WTC11 (cell line): ENCODE measurements around the gene GPC6. TPM values are rescaled to one million over a fixed set of nuclear protein-coding genes. Genes with fewer than 3 reads are reported as not detected.

Source experiments
- ATAC-seq: fragments of 200-7000 bp; cut with Tn5 transposase; 2 replicates; pipeline ENCODE4 v1.10.0; 2021; ENCODE audit warnings: mild to moderate bottlenecking, moderate library complexity
- CTCF ChIA-PET: fragments of 300-600 bp; sonication (Branson Sonifier 250); formaldehyde crosslinking; loops from one replicate; lab custom pipeline; 2021; ENCODE audit warnings: antibody characterized with exemption; lab: Charles Lee
- POLR2A ChIA-PET: fragments of 350-600 bp; sonication (Branson Sonifier 250); formaldehyde crosslinking; loops from one replicate; lab custom pipeline; 2021; ENCODE audit warnings: antibody characterized with exemption; lab: Charles Lee
- DNase-seq: peaks from one replicate; pipeline ENCODE4 v3.0.0; 2021; ENCODE audit warnings: low spot score
- H3K27ac Mint-ChIP-seq: 2 replicates; pipeline ENCODE4 v1.8.0; 2021; ENCODE audit warnings: mixed read lengths
- H3K27me3 Mint-ChIP-seq: 2 replicates; pipeline ENCODE4 v1.8.0; 2021; ENCODE audit warnings: low read depth, mild to moderate bottlenecking, moderate library complexity, mixed read lengths
- H3K36me3 Mint-ChIP-seq: 2 replicates; pipeline ENCODE4 v1.8.0; 2021; ENCODE audit warnings: mixed read lengths
- H3K4me1 Mint-ChIP-seq: 2 replicates; pipeline ENCODE4 v1.8.0; 2022; ENCODE audit warnings: mixed read lengths
- H3K4me3 Mint-ChIP-seq: 2 replicates; pipeline ENCODE4 v1.8.0; 2021; ENCODE audit warnings: mild to moderate bottlenecking, moderate library complexity, mixed read lengths
- H3K9me3 Mint-ChIP-seq: 2 replicates; pipeline ENCODE4 v1.8.0; 2021; ENCODE audit warnings: mixed read lengths
- CREM ChIP-seq: sonication (generic); formaldehyde crosslinking; IDR thresholded peaks from 2 replicates; pipeline ENCODE4 v1.8.1; 2022; ENCODE audit warnings: mild to moderate bottlenecking, missing genetic modification reagents, moderate library complexity
- E2F1 ChIP-seq: sonication (generic); formaldehyde crosslinking; IDR thresholded peaks from 2 replicates; pipeline ENCODE4 v1.8.0; 2022; ENCODE audit warnings: mild to moderate bottlenecking, missing genetic modification reagents
- E2F4 ChIP-seq: sonication (generic); formaldehyde crosslinking; IDR thresholded peaks from 2 replicates; pipeline ENCODE4 v1.8.1; 2022; ENCODE audit warnings: low read depth, mild to moderate bottlenecking, moderate library complexity, missing genetic modification reagents, borderline replicate concordance
- ELF4 ChIP-seq: sonication (generic); formaldehyde crosslinking; IDR thresholded peaks from 2 replicates; pipeline ENCODE4 v1.8.1; 2022; ENCODE audit warnings: low read depth, mild to moderate bottlenecking, moderate library complexity, missing genetic modification reagents
- GRHL2 ChIP-seq: fragments of 250-450 bp; sonication (Bioruptor Pico); IDR thresholded peaks from 2 replicates; pipeline ENCODE4 v1.8.0; 2022; ENCODE audit warnings: mild to moderate bottlenecking, moderate library complexity; ENCODE audit not compliant: insufficient replicate concordance, severe bottlenecking
- JUN ChIP-seq: sonication (generic); formaldehyde crosslinking; IDR thresholded peaks from 2 replicates; pipeline ENCODE4 v1.8.0; 2023; ENCODE audit warnings: mild to moderate bottlenecking, missing genetic modification reagents
- KAT7 ChIP-seq: sonication (generic); formaldehyde crosslinking; IDR thresholded peaks from 2 replicates; pipeline ENCODE4 v1.8.1; 2023; ENCODE audit warnings: missing genetic modification reagents, mild to moderate bottlenecking, borderline replicate concordance
- MYBL2 ChIP-seq: sonication (generic); formaldehyde crosslinking; IDR thresholded peaks from 2 replicates; pipeline ENCODE4 v1.8.1; 2023; ENCODE audit warnings: mild to moderate bottlenecking, moderate library complexity, missing genetic modification reagents
- PREB ChIP-seq: sonication (generic); formaldehyde crosslinking; IDR thresholded peaks from 2 replicates; pipeline ENCODE4 v1.8.1; 2022; ENCODE audit warnings: mild to moderate bottlenecking, missing genetic modification reagents, moderate library complexity, borderline replicate concordance
- RELA ChIP-seq: sonication (generic); formaldehyde crosslinking; IDR thresholded peaks from 2 replicates; pipeline ENCODE4 v1.8.1; 2022; ENCODE audit warnings: missing genetic modification reagents, mild to moderate bottlenecking, borderline replicate concordance
- ZBTB21 ChIP-seq: sonication (generic); formaldehyde crosslinking; IDR thresholded peaks from 2 replicates; pipeline ENCODE4 v1.8.1; 2023; ENCODE audit warnings: mild to moderate bottlenecking, missing genetic modification reagents, borderline replicate concordance
- ZNF121 ChIP-seq: sonication (generic); formaldehyde crosslinking; IDR thresholded peaks from 2 replicates; pipeline ENCODE4 v1.8.0; 2023; ENCODE audit warnings: missing genetic modification reagents
- ZNF263 ChIP-seq: sonication (generic); formaldehyde crosslinking; IDR thresholded peaks from 2 replicates; pipeline ENCODE4 v1.8.1; 2022; ENCODE audit warnings: low read depth, mild to moderate bottlenecking, moderate library complexity, missing genetic modification reagents
- ZNF317 ChIP-seq: sonication (generic); formaldehyde crosslinking; IDR thresholded peaks from 2 replicates; pipeline ENCODE4 v1.8.1; 2023; ENCODE audit warnings: low read depth, mild to moderate bottlenecking, moderate library complexity, missing genetic modification reagents, borderline replicate concordance
- ZNF423 ChIP-seq: fragments of 250-450 bp; sonication (Bioruptor Pico); IDR thresholded peaks from 2 replicates; pipeline ENCODE4 v2.1.2; 2022; ENCODE audit warnings: mild to moderate bottlenecking, moderate library complexity
- total RNA-seq: library from RNA; stranded (reverse); gene quantifications from 3 replicates; pipeline ENCODE4 v1.2.3, GENCODE V29; 2021
- TF ChIP-seq, protein P1 (sequence below): sonication (generic); formaldehyde crosslinking; IDR thresholded peaks from 2 replicates; pipeline ENCODE4 v1.8.0; 2022; ENCODE audit warnings: missing genetic modification reagents
- TF ChIP-seq, protein P2 (sequence below): sonication (generic); formaldehyde crosslinking; IDR thresholded peaks from 2 replicates; pipeline ENCODE4 v1.8.1; 2023; ENCODE audit warnings: mild to moderate bottlenecking, missing genetic modification reagents, borderline replicate concordance
- TF ChIP-seq, protein P3 (sequence below): sonication (generic); formaldehyde crosslinking; IDR thresholded peaks from 2 replicates; pipeline ENCODE4 v1.8.1; 2023; ENCODE audit warnings: mild to moderate bottlenecking, moderate library complexity, missing genetic modification reagents

Gene GPC6
- total RNA-seq, 1 experiment from 2014 or later = 19.5 TPM

DNA sequence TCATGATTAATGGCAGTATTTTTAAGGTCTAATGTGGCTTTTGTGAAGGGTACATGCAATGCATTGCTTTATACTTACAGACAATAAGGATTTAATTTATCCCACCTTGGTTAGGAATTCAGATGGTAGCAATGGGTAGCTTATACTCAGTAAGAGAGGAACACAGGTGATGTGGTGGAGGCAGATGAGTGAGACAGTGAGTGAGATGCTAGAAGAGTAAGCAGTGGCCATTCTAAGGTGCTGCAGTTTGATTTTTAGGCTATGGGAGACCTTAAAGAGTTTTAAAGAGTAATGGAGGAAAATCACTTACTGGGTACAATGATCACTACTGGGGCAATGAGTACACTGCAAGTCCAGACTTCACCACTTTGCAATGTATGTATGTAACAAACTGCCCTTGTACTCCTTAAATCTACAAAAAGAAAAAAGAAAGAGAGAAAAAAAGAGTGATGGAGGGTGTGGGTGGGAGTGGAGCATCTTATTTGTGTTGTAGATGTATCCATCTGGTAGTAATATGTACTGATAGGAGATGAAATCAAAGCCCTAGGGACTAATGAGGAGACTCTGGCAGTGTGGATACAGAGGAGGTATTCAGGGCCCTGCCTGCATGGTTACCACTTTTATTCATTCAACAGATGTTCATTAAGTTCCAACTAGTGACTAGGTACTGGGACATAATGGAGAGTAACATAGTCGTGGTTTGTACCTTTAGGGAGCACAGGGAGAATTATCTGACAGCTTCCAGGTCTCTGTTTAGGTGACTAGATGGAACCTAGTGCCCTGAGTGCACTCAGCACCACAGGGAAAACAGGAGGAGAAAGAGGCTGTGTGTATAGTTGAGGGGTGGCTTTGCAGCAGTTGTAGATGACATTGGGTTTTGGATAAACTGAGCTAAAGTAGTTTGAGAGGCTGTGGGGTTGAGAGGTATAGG lies 99.0 kb downstream of the GPC6 start:
- peaks cover 9% of the 10 kb centered on the region for H3K9me3 Mint-ChIP-seq
- POLR2A ChIA-PET = no interaction called here
- no peak overlapping the region for H3K4me3 Mint-ChIP-seq
- no peaks in the 10 kb centered on the region for H3K27me3 Mint-ChIP-seq
- peaks cover 46% of the 10 kb centered on the region for H3K4me1 Mint-ChIP-seq
- CTCF ChIA-PET = no interaction called here
- H3K36me3 Mint-ChIP-seq = no peaks in the 10 kb centered on the region
- DNase-seq (no peak), ATAC-seq (peak; percentile 61)
- no peak for TF ChIP-seq ZNF317 (CRISPR knock-in tag)
- TF ChIP-seq GRHL2 (CRISPR knock-in tag) = no peak
- TF ChIP-seq KAT7 (CRISPR knock-in tag) = no peak
- no peak for TF ChIP-seq RELA (CRISPR knock-in tag)
- TF ChIP-seq E2F1 = no peak
- no peak for TF ChIP-seq ELF4
- TF ChIP-seq, protein P1, sequence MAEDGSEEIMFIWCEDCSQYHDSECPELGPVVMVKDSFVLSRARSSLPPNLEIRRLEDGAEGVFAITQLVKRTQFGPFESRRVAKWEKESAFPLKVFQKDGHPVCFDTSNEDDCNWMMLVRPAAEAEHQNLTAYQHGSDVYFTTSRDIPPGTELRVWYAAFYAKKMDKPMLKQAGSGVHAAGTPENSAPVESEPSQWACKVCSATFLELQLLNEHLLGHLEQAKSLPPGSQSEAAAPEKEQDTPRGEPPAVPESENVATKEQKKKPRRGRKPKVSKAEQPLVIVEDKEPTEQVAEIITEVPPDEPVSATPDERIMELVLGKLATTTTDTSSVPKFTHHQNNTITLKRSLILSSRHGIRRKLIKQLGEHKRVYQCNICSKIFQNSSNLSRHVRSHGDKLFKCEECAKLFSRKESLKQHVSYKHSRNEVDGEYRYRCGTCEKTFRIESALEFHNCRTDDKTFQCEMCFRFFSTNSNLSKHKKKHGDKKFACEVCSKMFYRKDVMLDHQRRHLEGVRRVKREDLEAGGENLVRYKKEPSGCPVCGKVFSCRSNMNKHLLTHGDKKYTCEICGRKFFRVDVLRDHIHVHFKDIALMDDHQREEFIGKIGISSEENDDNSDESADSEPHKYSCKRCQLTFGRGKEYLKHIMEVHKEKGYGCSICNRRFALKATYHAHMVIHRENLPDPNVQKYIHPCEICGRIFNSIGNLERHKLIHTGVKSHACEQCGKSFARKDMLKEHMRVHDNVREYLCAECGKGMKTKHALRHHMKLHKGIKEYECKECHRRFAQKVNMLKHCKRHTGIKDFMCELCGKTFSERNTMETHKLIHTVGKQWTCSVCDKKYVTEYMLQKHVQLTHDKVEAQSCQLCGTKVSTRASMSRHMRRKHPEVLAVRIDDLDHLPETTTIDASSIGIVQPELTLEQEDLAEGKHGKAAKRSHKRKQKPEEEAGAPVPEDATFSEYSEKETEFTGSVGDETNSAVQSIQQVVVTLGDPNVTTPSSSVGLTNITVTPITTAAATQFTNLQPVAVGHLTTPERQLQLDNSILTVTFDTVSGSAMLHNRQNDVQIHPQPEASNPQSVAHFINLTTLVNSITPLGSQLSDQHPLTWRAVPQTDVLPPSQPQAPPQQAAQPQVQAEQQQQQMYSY (CRISPR knock-in tag) = no peak
- no peak for TF ChIP-seq ZNF121 (CRISPR knock-in tag)
- no peak for TF ChIP-seq CREM (CRISPR knock-in tag)
- no peak for TF ChIP-seq E2F4
- no peak for TF ChIP-seq MYBL2 (CRISPR knock-in tag)
- TF ChIP-seq, protein P2, sequence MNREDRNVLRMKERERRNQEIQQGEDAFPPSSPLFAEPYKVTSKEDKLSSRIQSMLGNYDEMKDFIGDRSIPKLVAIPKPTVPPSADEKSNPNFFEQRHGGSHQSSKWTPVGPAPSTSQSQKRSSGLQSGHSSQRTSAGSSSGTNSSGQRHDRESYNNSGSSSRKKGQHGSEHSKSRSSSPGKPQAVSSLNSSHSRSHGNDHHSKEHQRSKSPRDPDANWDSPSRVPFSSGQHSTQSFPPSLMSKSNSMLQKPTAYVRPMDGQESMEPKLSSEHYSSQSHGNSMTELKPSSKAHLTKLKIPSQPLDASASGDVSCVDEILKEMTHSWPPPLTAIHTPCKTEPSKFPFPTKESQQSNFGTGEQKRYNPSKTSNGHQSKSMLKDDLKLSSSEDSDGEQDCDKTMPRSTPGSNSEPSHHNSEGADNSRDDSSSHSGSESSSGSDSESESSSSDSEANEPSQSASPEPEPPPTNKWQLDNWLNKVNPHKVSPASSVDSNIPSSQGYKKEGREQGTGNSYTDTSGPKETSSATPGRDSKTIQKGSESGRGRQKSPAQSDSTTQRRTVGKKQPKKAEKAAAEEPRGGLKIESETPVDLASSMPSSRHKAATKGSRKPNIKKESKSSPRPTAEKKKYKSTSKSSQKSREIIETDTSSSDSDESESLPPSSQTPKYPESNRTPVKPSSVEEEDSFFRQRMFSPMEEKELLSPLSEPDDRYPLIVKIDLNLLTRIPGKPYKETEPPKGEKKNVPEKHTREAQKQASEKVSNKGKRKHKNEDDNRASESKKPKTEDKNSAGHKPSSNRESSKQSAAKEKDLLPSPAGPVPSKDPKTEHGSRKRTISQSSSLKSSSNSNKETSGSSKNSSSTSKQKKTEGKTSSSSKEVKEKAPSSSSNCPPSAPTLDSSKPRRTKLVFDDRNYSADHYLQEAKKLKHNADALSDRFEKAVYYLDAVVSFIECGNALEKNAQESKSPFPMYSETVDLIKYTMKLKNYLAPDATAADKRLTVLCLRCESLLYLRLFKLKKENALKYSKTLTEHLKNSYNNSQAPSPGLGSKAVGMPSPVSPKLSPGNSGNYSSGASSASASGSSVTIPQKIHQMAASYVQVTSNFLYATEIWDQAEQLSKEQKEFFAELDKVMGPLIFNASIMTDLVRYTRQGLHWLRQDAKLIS (CRISPR knock-in tag) = no peak
- TF ChIP-seq ZNF263 = no peak
- no peak for TF ChIP-seq ZBTB21 (CRISPR knock-in tag)
- no peak for TF ChIP-seq PREB (CRISPR knock-in tag)
- TF ChIP-seq, protein P3, sequence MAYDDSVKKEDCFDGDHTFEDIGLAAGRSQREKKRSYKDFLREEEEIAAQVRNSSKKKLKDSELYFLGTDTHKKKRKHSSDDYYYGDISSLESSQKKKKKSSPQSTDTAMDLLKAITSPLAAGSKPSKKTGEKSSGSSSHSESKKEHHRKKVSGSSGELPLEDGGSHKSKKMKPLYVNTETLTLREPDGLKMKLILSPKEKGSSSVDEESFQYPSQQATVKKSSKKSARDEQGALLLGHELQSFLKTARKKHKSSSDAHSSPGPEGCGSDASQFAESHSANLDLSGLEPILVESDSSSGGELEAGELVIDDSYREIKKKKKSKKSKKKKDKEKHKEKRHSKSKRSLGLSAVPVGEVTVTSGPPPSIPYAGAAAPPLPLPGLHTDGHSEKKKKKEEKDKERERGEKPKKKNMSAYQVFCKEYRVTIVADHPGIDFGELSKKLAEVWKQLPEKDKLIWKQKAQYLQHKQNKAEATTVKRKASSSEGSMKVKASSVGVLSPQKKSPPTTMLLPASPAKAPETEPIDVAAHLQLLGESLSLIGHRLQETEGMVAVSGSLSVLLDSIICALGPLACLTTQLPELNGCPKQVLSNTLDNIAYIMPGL (CRISPR knock-in tag) = no peak
- TF ChIP-seq ZNF423 = no peak
- TF ChIP-seq JUN (CRISPR knock-in tag) = no peak
- no peak overlapping the region for H3K27ac Mint-ChIP-seq
